Hematopoietic multipotent progenitor cell treated with erythropoietin and hydrocortisone succinate and interleukin-3 and kit ligand, for 4 days (in vitro differentiated cells): ENCODE data around the gene SLC36A1.

Experiments
- DNase-seq: peaks from one replicate; pipeline ENCODE4 v3.0.0-alpha.2; 2015

SLC36A1 gene

GRCh38 chr5:151451626-151452520 lies 4.5 kb downstream of the SLC36A1 start:
- no peak for DNase-seq

GRCh38 chr5:151454166-151454565 lies 6.8 kb downstream of the SLC36A1 start:
- DNase-seq = no peak

- no peak for DNase-seq
Measured at GRCh38 chr5:151454889-151455288, 7.5 kb downstream of the SLC36A1 start.

GRCh38 chr5:151456321-151456940 lies 9.0 kb downstream of the SLC36A1 start:
- no peak for DNase-seq

GRCh38 chr5:151458314-151458713 lies 10.9 kb downstream of the SLC36A1 start:
- DNase-seq = no peak

GRCh38 chr5:151459680-151460324 lies 12.4 kb downstream of the SLC36A1 start:
- DNase-seq = peak; percentile 76

- DNase-seq = no peak
Measured at GRCh38 chr5:151461312-151461711, 13.9 kb downstream of the SLC36A1 start.

GRCh38 chr5:151463137-151464029 lies 16.0 kb downstream of the SLC36A1 start:
- DNase-seq = no peak

- DNase-seq = peak; percentile 60
Measured at GRCh38 chr5:151464101-151464500, 16.7 kb downstream of the SLC36A1 start.

GRCh38 chr5:151465476-151465875 lies 18.1 kb downstream of the SLC36A1 start:
- peak; percentile 79 for DNase-seq

GRCh38 chr5:151467576-151467975 lies 20.2 kb downstream of the SLC36A1 start:
- no peak for DNase-seq

GRCh38 chr5:151469386-151469785 lies 22.0 kb downstream of the SLC36A1 start:
- DNase-seq = no peak

- DNase-seq = no peak
Measured at GRCh38 chr5:151469992-151470391, 22.6 kb downstream of the SLC36A1 start.

- no peak for DNase-seq
Measured at GRCh38 chr5:151470439-151470838, 23.0 kb downstream of the SLC36A1 start.

- no peak for DNase-seq
Measured at GRCh38 chr5:151471276-151471675, 23.9 kb downstream of the SLC36A1 start.

GRCh38 chr5:151474799-151475198 lies 27.4 kb downstream of the SLC36A1 start:
- DNase-seq = no peak

GRCh38 chr5:151475388-151475787 lies 28.0 kb downstream of the SLC36A1 start:
- DNase-seq = no peak

- DNase-seq = no peak
Measured at GRCh38 chr5:151476016-151476415, 28.6 kb downstream of the SLC36A1 start.

GRCh38 chr5:151477101-151477500 lies 29.7 kb downstream of the SLC36A1 start:
- DNase-seq = no peak

GRCh38 chr5:151480384-151481293 lies 33.2 kb downstream of the SLC36A1 start:
- no peak for DNase-seq

GRCh38 chr5:151483176-151483575 lies 35.8 kb downstream of the SLC36A1 start:
- peak; percentile 90 for DNase-seq

GRCh38 chr5:151483647-151484046 lies 36.2 kb downstream of the SLC36A1 start:
- DNase-seq = peak; percentile 71
